ENCODE data around the gene ZNF324.

Gene ZNF324

GRCh38 chr19:58521651-58522050, 54.8 kb downstream of the ZNF324 start:
- no peak for DNase-seq

- DNase-seq, result no peak
Measured at GRCh38 chr19:58522709-58523108, 55.8 kb downstream of the ZNF324 start.
